Ovary (tissue), 9 donors: ENCODE data around the gene PLXNB3. TPM values are rescaled to one million over a fixed set of nuclear protein-coding genes. Genes with fewer than 3 reads are reported as not detected.

Experiments
- DNase-seq, 5 donors: peaks; one replicate each; pipeline ENCODE4 v3.0.0-alpha.2; 2019 to 2020
- H3K27ac ChIP-seq, 2 donors: fragments of 200-600 bp; one replicate each; pipeline versions ENCODE4 v1.5.1 to v1.8.0; 2019 to 2022
- H3K27me3 ChIP-seq: fragments of 200-600 bp; one replicate; pipeline ENCODE4 v1.8.0; 2022
- H3K36me3 ChIP-seq: fragments of 200-600 bp; sonication (generic); one replicate; pipeline ENCODE4 v1.5.1; 2019
- H3K4me1 ChIP-seq: one replicate; pipeline ENCODE4 v1.8.1; 2013; ENCODE audit warnings: mild to moderate bottlenecking, moderate library complexity; ENCODE audit not compliant: insufficient read depth
- H3K4me3 ChIP-seq: fragments of 200-600 bp; sonication (generic); one replicate; pipeline ENCODE4 v1.5.1; 2017
- H3K9me3 ChIP-seq, 2 donors: fragments of 200-600 bp in 1 of 2; sonication (generic) in 1 of 2; one replicate each; pipeline versions ENCODE4 v1.5.1 to v1.8.1; 2013 to 2019; ENCODE audit warnings: mild to moderate bottlenecking in 1 of 2, moderate library complexity in 1 of 2
- EP300 ChIP-seq: sonication (generic); formaldehyde crosslinking; IDR thresholded peaks from one replicate; pipeline ENCODE4 v1.6.1; 2017; ENCODE audit warnings: antibody characterized with exemption
- POLR2A ChIP-seq: fragments of 450-650 bp; IDR thresholded peaks from one replicate; pipeline ENCODE4 v1.6.1; 2017; ENCODE audit warnings: antibody characterized with exemption, mild to moderate bottlenecking, moderate library complexity
- WGBS, 3 donors: extraction: QIAGEN DNeasy Blood & Tissue Kit in 1 of 3; methylation state at CpG; one replicate each; pipeline versions ENCODE4 v1.1.5 to v1.1.7; 2013 to 2017; 5-methylcytosine and 5-hydroxymethylcytosine counted together
- intact Hi-C, 4 donors: fragments of 100-400 bp; cut with DNase I; formaldehyde crosslinking; loops; one replicate each; pipeline versions ENCODE4 v1.11.0 to v1.15.1; 2022 to 2023
- polyA plus RNA-seq, 2 donors: library from polyadenylated mRNA; stranded (reverse); fragments of 200-250 nt in 1 of 2; fragments of 350-450 nt in 1 of 2; fragmentation: Illumina TruSeq in 1 of 2; extraction: RNeasy Lipid Tissue Mini Kit (QIAGEN cat#74804) in 1 of 2; gene quantifications; one replicate each; pipeline ENCODE4 v1.2.3, GENCODE V29; 2013 to 2014
- total RNA-seq, 7 donors: library from RNA; depleted of rRNA in 2 of 7; stranded (reverse); fragments of >200 nt in 2 of 7; fragmentation: NEBNext Ultra II Directional in 3 of 7; extraction: Animal tissue kit (Norgen Biotek cat#: 25700) in 3 of 7; gene quantifications; one replicate each; pipeline versions ENCODE4 v1.1.0 to v1.2.4, GENCODE V29; 2016 to 2023
- TF ChIP-seq, protein P1 (sequence below), 3 donors: fragments of 450-650 bp in 2 of 3; fragments of 200-600 bp in 1 of 3; IDR thresholded peaks; one replicate each; pipeline versions ENCODE4 v1.5.1 to v1.8.0; 2016 to 2022; ENCODE audit warnings: antibody characterized with exemption in 3 of 3, mild to moderate bottlenecking in 1 of 3
- donor health status: DM: no; HTN: no; CAD: no; lungs with moderate emphysema.
- donor health status: DM: no; HTN: no; CAD: no.
- donor health status: Bipolar disorder and iron deficiency.
- donor health status: DM: yes; HTN: yes; CAD: no.
- donor health status: DM: no; HTN: no; CAD: no.
- donor health status: DM: yes; HTN: yes; CAD: no.

Gene PLXNB3
- total and polyA plus RNA-seq, 9 donors, result 0.46 to 5.0 (median 0.95) TPM

DNA sequence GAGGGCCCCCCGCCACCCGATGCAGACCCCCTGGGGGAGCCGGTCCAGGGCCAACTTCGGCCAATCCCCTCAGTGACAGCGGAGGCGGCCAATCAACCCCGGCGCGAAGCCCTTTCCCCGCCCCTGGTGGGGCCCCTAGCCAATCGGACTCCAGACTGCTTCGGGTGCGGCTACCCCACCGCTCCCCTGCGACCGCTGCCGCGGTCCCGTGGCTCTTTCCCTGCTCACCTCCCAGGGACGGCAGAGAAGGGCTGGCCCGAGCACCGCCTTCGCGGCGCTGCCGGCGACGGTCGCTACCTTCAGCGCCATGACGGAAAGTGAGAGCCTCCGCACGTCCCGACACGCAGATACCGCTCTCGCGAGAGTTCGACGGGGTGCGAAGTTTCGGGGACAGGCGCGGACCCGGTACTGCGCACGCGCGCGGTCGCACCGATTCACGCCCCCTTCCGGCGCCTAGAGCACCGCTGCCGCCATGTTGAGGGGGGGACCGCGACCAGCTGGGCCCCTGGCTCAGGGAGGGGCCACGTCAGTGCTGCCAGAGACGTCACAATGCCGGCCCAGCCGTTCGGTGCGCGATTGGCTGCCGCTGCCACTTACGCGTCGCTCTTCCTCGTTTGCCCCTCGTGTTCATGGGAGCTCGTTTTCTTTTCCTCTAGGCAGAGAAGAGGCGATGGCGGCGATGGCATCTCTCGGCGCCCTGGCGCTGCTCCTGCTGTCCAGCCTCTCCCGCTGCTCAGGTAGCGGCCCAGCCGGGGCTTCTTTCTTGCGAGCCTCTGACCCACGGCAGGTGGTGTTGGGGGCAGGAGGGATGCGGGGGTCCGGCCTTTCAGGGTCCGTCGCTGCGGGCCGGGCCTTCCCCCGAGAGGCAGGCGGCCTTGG lies 30.2 kb downstream of the PLXNB3 start, which contains the start of the genes IDH3G and SSR4:
TSS of gene IDH3G (minus strand) at position 358 of the 879 bp plus-strand sequence. CDS start at position 309, 49 bp downstream.
TSS of gene SSR4 (plus strand) at position 651 of the 879 bp plus-strand sequence. CDS start at position 671, 20 bp downstream.
- Histone ChIP-seq H3K4me3 (peak within 1 kb of the TSS; percentile 55), H3K27me3 (no peaks in the 10 kb centered on the region), H3K9me3 (no peaks in the 10 kb centered on the region), H3K27ac (peak within 1 kb of the TSS; percentile 94), H3K36me3 (no peaks in the 10 kb centered on the region), H3K4me1 (peaks cover 5% of the 10 kb centered on the region)
- peak; percentile 89 to 95 (median 94) for DNase-seq
- intact Hi-C loops, result loop anchor here in 1 of 4 donors (10.0 kb wide), 1 partner anchor 271 kb away; no protein-coding TSS in a partner anchor
- WGBS, 3 donors, result 27 to 42% (median 35%) methylated on average over 73 to 92 of the region's 92 CpGs
- no peak for TF ChIP-seq EP300
- TF ChIP-seq, protein P1, sequence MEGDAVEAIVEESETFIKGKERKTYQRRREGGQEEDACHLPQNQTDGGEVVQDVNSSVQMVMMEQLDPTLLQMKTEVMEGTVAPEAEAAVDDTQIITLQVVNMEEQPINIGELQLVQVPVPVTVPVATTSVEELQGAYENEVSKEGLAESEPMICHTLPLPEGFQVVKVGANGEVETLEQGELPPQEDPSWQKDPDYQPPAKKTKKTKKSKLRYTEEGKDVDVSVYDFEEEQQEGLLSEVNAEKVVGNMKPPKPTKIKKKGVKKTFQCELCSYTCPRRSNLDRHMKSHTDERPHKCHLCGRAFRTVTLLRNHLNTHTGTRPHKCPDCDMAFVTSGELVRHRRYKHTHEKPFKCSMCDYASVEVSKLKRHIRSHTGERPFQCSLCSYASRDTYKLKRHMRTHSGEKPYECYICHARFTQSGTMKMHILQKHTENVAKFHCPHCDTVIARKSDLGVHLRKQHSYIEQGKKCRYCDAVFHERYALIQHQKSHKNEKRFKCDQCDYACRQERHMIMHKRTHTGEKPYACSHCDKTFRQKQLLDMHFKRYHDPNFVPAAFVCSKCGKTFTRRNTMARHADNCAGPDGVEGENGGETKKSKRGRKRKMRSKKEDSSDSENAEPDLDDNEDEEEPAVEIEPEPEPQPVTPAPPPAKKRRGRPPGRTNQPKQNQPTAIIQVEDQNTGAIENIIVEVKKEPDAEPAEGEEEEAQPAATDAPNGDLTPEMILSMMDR (IDR thresholded peaks at IDR 0.05), result no peak
- TF ChIP-seq POLR2A, result peak; percentile 33

DNA sequence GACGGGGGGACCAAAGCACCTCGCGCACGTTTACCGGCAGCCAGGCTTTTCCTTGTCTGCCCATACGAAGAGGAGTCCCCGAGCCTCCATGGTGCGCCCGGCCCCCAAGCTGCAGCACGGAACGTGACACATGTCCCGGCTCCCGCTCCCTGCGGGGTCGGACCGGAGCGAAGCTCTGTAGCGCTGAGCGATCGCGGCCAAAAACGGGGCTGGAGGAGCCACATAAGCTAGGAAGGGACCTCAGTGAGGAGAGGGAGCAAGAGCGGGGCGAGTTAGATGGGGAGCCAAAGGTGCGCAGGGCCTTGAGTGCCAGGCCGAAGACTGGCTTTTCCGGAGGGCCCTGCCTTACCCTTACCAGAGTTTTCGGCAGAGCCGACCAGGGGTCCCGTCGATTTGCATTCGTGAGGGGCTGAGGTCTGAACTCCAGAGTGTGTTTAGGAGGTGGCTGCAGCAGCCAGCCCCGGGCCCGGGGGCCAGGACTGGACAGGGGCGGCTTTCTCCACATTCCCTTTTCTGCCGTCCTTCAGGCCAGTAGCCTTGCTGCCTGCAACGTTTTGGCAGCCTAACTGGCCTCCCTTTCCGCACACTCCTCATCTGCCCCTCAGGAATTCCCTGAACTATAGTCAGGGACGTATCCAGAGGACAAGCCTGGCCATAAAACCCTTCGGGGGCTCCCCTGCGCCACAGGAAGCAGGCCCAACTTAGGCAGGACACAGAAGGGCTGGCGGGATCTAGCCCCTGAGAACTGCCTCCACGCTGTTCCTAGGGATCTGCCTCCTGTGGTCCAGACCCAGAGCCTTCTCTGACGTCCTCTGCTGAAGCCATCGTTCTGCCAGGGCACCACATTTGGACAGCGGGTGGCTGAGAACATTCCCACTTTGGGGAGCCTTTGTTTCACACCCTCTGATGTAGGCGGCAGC lies 31.1 kb downstream of the PLXNB3 start:
- peaks cover 5% of the 10 kb centered on the region for H3K4me1 ChIP-seq
- H3K4me3 ChIP-seq, result peak overlapping the region; percentile 55
- H3K36me3 ChIP-seq, result no peaks in the 10 kb centered on the region
- no peaks in the 10 kb centered on the region for H3K27me3 ChIP-seq
- intact Hi-C loops, result loop anchor here in 1 of 4 donors (10.0 kb wide), 1 partner anchor 270 kb away; no protein-coding TSS in a partner anchor
- 29 to 56% (median 44%) methylated on average over 42 to 47 of the region's 47 CpGs for WGBS, 3 donors
- TF ChIP-seq POLR2A (no peak), EP300 (no peak)
- TF ChIP-seq, protein P1 (IDR thresholded peaks at IDR 0.05), result no peak
- H3K27ac ChIP-seq, result peak overlapping the region in 1 of 2 donors; percentile 94
- no peaks in the 10 kb centered on the region for H3K9me3 ChIP-seq
- DNase-seq, result peak in 1 of 5 donors; percentile 42

DNA sequence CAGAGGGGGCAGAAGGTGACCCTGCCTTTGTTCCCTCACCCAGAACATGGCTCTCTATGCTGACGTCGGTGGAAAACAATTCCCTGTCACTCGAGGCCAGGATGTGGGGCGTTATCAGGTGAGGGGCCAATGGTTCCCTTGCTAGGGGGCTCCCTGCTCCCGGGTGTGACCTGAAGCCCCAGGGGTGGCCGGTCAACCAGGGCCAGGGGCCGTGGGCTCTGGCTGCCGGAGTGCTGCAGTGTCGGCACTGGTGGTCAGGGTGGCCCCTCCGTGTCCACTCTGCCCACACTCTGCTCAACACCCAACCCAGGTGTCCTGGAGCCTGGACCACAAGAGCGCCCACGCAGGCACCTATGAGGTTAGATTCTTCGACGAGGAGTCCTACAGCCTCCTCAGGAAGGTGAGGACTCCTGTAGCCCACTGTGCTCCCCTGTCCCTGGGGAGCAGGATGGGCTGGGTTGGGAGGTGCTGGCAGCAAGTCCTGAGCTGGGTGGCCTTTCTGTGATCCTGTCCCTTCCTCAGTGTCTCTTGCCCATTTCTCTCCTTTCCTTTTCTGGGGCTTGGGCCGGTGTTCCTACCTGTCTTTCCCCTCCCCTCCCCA lies 33.5 kb downstream of the PLXNB3 start:
- H3K36me3 ChIP-seq, result no peaks in the 10 kb centered on the region
- DNase-seq, result no peak
- peaks cover 5% of the 10 kb centered on the region for H3K4me1 ChIP-seq
- no peak for TF ChIP-seq POLR2A
- intact Hi-C loops, result loop anchor here in 1 of 4 donors (10.0 kb wide), 1 partner anchor 267 kb away; no protein-coding TSS in a partner anchor
- H3K27ac ChIP-seq, result no peak overlapping the region
- H3K27me3 ChIP-seq, result no peaks in the 10 kb centered on the region
- WGBS, 3 donors, result 85 to 93% (median 88%) methylated on average over 15 of the region's 15 CpGs
- no peak overlapping the region for H3K4me3 ChIP-seq
- no peaks in the 10 kb centered on the region for H3K9me3 ChIP-seq

DNA sequence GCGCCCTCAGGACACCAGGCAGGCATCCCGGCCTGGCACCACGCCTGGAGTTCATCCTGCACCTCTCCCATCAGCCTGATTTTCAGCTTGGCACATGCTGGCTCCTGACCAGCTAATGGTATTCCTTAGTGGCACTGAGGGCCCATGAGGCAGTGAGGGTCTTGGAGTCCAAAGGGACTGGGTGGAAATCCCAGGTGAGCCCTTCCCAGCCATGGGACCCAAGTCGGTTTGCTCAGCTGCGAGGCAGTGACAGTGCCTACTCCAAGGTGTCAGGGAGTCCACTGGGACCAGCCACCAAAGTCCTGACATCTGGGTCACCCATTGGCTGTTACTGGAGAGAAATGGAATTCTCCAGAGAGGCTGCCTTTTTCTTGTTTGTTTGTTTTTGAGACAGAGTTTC lies 35.3 kb downstream of the PLXNB3 start:
- H3K27ac ChIP-seq, result no peak overlapping the region
- DNase-seq, result no peak
- intact Hi-C loops, result loop anchor here in 1 of 4 donors (10.0 kb wide), 1 partner anchor 265 kb away; no protein-coding TSS in a partner anchor

More for the DNA sequence above, 35.3 kb downstream of the PLXNB3 start:
- Histone ChIP-seq H3K9me3 (no peaks in the 10 kb centered on the region), H3K36me3 (no peaks in the 10 kb centered on the region), H3K4me1 (no peaks in the 10 kb centered on the region), H3K4me3 (no peak overlapping the region), H3K27me3 (no peaks in the 10 kb centered on the region)
- TF ChIP-seq, protein P1 (IDR thresholded peaks at IDR 0.05), result no peak
- TF ChIP-seq POLR2A (no peak), EP300 (no peak)
- 85 to 88% (median 86%) methylated on average over 5 of the region's 5 CpGs for WGBS, 3 donors
